ENCODE data around the gene CD48.

The CD48 gene

GRCh38 chr1:160634543-160635491 lies 76.8 kb downstream of the CD48 start:
- no peak for DNase-seq

DNA sequence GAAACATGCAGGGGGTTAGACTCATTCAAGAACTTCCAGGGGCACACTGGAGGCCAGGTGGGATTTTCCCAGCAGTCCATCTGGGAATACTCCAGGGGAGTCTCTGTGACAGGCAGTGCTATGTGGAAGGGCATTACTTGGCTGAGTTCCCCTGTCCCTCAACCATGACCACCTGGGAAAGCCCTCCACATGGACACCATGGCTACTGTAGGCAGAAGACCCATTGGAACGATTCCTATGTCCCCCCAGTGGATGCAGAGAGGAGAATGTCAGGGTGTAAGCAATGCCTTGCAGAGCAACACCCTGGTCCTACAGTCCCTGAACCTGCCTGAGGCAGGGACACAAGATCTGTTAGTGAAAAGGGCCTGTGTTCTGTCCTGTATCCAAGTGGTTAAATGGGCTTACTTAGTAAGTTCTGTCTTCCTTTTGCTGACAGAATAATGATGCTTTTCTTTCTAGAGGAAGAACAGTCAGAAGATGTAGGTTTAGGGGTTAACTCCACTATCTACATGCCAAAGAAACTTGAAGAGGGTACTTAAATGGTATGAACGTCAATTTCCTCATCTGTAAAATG lies 78.2 kb downstream of the CD48 start:
- no peak for DNase-seq

GRCh38 chr1:160631983-160632625 lies 79.5 kb downstream of the CD48 start:
- DNase-seq = no peak

DNA sequence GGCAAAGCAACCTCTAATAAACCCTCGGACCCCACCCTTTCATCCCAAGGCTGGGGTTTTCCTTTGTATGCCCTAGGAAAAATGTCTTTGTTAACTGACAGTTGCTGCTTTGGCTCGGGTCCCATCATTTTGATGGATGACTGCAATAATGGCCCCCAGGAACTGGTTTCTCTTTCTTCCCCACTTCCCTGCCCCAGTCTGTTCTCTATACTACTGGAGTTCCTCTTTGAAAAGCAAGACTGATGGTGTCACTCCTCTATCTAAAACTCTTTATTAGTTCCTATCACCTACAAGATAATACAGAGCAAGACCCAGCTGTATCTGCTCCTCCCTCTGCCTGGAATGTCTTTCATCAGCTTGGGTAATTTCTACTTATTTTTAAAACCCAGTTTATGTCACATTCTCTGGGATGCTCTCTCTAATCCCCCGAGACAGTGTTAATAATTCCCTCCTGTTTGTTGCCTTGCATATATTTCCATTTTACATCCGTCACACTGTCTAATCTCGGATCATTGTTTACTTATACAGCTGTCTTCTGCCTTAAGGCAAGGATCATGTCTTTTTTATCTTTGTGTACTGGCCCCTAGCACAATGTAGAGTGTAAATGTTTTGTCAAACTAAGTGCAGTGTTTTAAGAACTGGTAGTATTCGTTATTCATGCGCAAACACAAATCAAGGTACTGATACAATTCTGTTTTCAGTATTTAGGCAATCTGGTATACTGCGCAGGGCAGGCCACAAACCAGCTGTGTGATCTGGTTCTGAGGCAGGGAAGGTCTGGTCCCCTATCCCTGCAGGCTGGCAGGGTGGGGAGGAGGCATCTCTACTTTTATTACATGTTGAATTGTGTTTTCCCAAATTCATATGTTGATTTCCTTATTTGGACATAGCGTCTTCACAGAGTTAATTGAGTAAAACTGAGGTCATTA lies 80.8 kb downstream of the CD48 start:
- no peak for DNase-seq

GRCh38 chr1:160629286-160630210 lies 82.1 kb downstream of the CD48 start:
- peak in 13 of 56 donors; percentile 1 to 37 (median 9) for DNase-seq

DNA sequence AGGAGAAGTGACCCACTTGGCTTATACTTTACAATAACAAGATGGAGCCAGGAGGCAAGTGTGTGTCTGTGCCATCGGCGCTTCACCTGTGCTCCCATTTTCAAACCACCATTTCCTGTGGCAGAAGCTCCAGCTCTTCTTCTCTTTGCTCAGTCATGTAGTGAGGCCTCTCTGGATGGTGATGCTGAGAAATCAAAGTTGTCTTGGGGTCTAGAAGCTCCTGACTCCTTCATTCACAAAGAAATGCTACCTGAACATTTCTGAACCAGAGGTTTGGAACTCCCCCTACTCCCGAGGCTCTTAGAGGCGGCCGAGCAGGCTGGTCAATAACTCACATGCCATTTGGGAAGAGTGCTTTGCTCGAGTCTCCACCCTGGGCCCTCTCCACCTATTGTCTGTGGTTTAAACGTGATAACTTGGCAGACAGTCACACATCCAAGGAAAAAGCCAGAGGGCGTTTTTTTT lies 82.8 kb downstream of the CD48 start:
- DNase-seq = no peak
